ENCODE data around the gene FNBP1L. TPM values are rescaled to one million over a fixed set of nuclear protein-coding genes. Genes with fewer than 3 reads are reported as not detected.

The FNBP1L gene
- total RNA-seq, 1 donor from 2014 or later: 57.8 TPM

GRCh38 chr1:93446837-93447451, 974 bp upstream of the FNBP1L start:
- H3K9me3 ChIP-seq (ENCODE audit: insufficient read depth, low read depth, low read length): no peaks in the 10 kb centered on the region
- H3K4me1 Mint-ChIP-seq (ENCODE audit: low read depth, unreplicated experiment): peaks cover 10% of the 10 kb centered on the region
- H3K4me3 ChIP-seq (ENCODE audit: insufficient read depth, low read depth, low read length): peak overlapping the region; percentile 87
- no peak overlapping the region for H2AFZ ChIP-seq (ENCODE audit: low read depth, low read length)
- H3K9me3 Mint-ChIP-seq (ENCODE audit: unreplicated experiment): no peaks in the 10 kb centered on the region
- H3K36me3 ChIP-seq (ENCODE audit: insufficient read depth, low read length): no peaks in the 10 kb centered on the region
- no peaks in the 10 kb centered on the region for H3K36me3 Mint-ChIP-seq (ENCODE audit: low read depth, unreplicated experiment)
- peaks cover 40% of the 10 kb centered on the region for H3K79me2 ChIP-seq (ENCODE audit: insufficient read depth, low read length)
- peaks cover 29% of the 10 kb centered on the region for H4K20me1 ChIP-seq (ENCODE audit: insufficient read depth, low read length)
- FAIRE-seq (no peak), DNase-seq (ENCODE audit: low read depth) (peak; percentile 3)
- H3K4me1 ChIP-seq (ENCODE audit: insufficient read depth, low read length): no peaks in the 10 kb centered on the region
- H3K27ac ChIP-seq (ENCODE audit: low read depth, low read length): no peak overlapping the region
- peak overlapping the region; percentile 93 for H3K4me2 ChIP-seq (ENCODE audit: low read length)
- peak overlapping the region; percentile 93 for H3K4me3 Mint-ChIP-seq (ENCODE audit: unreplicated experiment)
- H3K27ac Mint-ChIP-seq (ENCODE audit: unreplicated experiment): no peak overlapping the region
- no peaks in the 10 kb centered on the region for H3K27me3 Mint-ChIP-seq (ENCODE audit: low read depth, unreplicated experiment)
- no peaks in the 10 kb centered on the region for H3K27me3 ChIP-seq (ENCODE audit: insufficient read depth, low read length)
- TF ChIP-seq, protein P1, sequence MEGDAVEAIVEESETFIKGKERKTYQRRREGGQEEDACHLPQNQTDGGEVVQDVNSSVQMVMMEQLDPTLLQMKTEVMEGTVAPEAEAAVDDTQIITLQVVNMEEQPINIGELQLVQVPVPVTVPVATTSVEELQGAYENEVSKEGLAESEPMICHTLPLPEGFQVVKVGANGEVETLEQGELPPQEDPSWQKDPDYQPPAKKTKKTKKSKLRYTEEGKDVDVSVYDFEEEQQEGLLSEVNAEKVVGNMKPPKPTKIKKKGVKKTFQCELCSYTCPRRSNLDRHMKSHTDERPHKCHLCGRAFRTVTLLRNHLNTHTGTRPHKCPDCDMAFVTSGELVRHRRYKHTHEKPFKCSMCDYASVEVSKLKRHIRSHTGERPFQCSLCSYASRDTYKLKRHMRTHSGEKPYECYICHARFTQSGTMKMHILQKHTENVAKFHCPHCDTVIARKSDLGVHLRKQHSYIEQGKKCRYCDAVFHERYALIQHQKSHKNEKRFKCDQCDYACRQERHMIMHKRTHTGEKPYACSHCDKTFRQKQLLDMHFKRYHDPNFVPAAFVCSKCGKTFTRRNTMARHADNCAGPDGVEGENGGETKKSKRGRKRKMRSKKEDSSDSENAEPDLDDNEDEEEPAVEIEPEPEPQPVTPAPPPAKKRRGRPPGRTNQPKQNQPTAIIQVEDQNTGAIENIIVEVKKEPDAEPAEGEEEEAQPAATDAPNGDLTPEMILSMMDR (IDR thresholded peaks at IDR 0.05; ENCODE audit: insufficient read depth, low read depth, low read length): no peak
- TF ChIP-seq EZH2 (IDR thresholded peaks at IDR 0.05; ENCODE audit: insufficient read depth, low read length): no peak
- H3K9ac ChIP-seq (ENCODE audit: low read length): no peak overlapping the region

GRCh38 chr1:93448292-93448982, 519 bp downstream of the FNBP1L start:
- Mint-ChIP-seq H3K4me1 (ENCODE audit: low read depth, unreplicated experiment) (peaks cover 14% of the 10 kb centered on the region), H3K4me3 (ENCODE audit: unreplicated experiment) (peak overlapping the region; percentile 98), H3K9me3 (ENCODE audit: unreplicated experiment) (no peaks in the 10 kb centered on the region), H3K27me3 (ENCODE audit: low read depth, unreplicated experiment) (no peaks in the 10 kb centered on the region), H3K36me3 (ENCODE audit: low read depth, unreplicated experiment) (no peaks in the 10 kb centered on the region), H3K27ac (ENCODE audit: unreplicated experiment) (peak overlapping the region; percentile 96)
- DNase-seq (ENCODE audit: low read depth) (peak; percentile 8), FAIRE-seq (no peak)
- peak overlapping the region; percentile 87 for H3K4me3 ChIP-seq (ENCODE audit: insufficient read depth, low read depth, low read length)
- H3K9ac ChIP-seq (ENCODE audit: low read length): peak overlapping the region; percentile 83
- H3K36me3 ChIP-seq (ENCODE audit: insufficient read depth, low read length): no peaks in the 10 kb centered on the region
- H3K9me3 ChIP-seq (ENCODE audit: insufficient read depth, low read depth, low read length): no peaks in the 10 kb centered on the region
- peaks cover 55% of the 10 kb centered on the region for H3K79me2 ChIP-seq (ENCODE audit: insufficient read depth, low read length)
- H3K27ac ChIP-seq (ENCODE audit: low read depth, low read length): peak overlapping the region; percentile 58
- peak overlapping the region; percentile 93 for H3K4me2 ChIP-seq (ENCODE audit: low read length)
- H2AFZ ChIP-seq (ENCODE audit: low read depth, low read length): peak overlapping the region; percentile 95
- peaks cover 43% of the 10 kb centered on the region for H4K20me1 ChIP-seq (ENCODE audit: insufficient read depth, low read length)
- H3K4me1 ChIP-seq (ENCODE audit: insufficient read depth, low read length): no peaks in the 10 kb centered on the region
- TF ChIP-seq EZH2 (IDR thresholded peaks at IDR 0.05; ENCODE audit: insufficient read depth, low read length): no peak
- TF ChIP-seq, protein P1 (IDR thresholded peaks at IDR 0.05; ENCODE audit: insufficient read depth, low read depth, low read length): no peak
- H3K27me3 ChIP-seq (ENCODE audit: insufficient read depth, low read length): no peaks in the 10 kb centered on the region

All from astrocyte (in vitro differentiated cells and primary cell).